A549 (cell line): ENCODE measurements around the gene FAM24B.

Experiments used
- BHLHE40 ChIP-seq: IDR thresholded peaks from 2 replicates; pipeline ENCODE4 v1.6.1; 2012; ENCODE audit warnings: low read depth, low read length, inconsistent platforms
- CHD4 ChIP-seq: fragments of 200-600 bp; sonication (generic); IDR thresholded peaks from 2 replicates; pipeline ENCODE4 v1.6.1; 2016; ENCODE audit warnings: antibody characterized with exemption, mild to moderate bottlenecking, borderline replicate concordance
- HDAC2 ChIP-seq: fragments of 200-600 bp; sonication (generic); IDR thresholded peaks from 2 replicates; pipeline ENCODE4 v1.6.1; 2016
- MAFK ChIP-seq: fragments of 450-650 bp; IDR thresholded peaks from 2 replicates; pipeline ENCODE4 v1.6.1; 2014; ENCODE audit not compliant: partially characterized antibody
- MYC ChIP-seq: IDR thresholded peaks from 2 replicates; pipeline ENCODE4 v1.6.1; 2012; ENCODE audit warnings: mild to moderate bottlenecking, inconsistent platforms, low read length, improper control_type of control experiment, borderline replicate concordance
- NR3C1 ChIP-seq: fragments of >200 bp; sonication (Bioruptor Twin); formaldehyde crosslinking; IDR thresholded peaks from 3 replicates; pipeline ENCODE4 v1.6.1; 2017
- RCOR1 ChIP-seq: fragments of 150-350 bp; IDR thresholded peaks from 2 replicates; pipeline ENCODE4 v1.6.1; 2014; ENCODE audit warnings: antibody characterized with exemption, low read length, low read depth
- REST ChIP-seq: fragments of 200-600 bp; sonication (generic); IDR thresholded peaks from 2 replicates; pipeline ENCODE4 v1.6.1; 2016; ENCODE audit warnings: antibody characterized with exemption, mild to moderate bottlenecking, moderate library complexity
- RNF2 ChIP-seq: fragments of 200-600 bp; sonication (generic); IDR thresholded peaks from 2 replicates; pipeline ENCODE4 v1.6.1; 2016; ENCODE audit warnings: low read depth, mild to moderate bottlenecking, antibody characterized with exemption, moderate library complexity, borderline replicate concordance
- TFCP2L1 ChIP-seq: fragments of 250-450 bp; sonication (Bioruptor Pico); IDR thresholded peaks from 2 replicates; pipeline ENCODE4 v1.5.0; 2021; ENCODE audit warnings: mild to moderate bottlenecking
- ZNF302 ChIP-seq: fragments of 250-450 bp; sonication (Bioruptor Pico); IDR thresholded peaks from 2 replicates; pipeline ENCODE4 v1.9.0; 2021; ENCODE audit warnings: inconsistent platforms, mild to moderate bottlenecking, moderate library complexity
- TF ChIP-seq, protein P1 (sequence below): fragments of >200 bp; sonication (Bioruptor Twin); formaldehyde crosslinking; IDR thresholded peaks from 3 replicates; pipeline ENCODE4 v1.5.1; 2016

DNA sequence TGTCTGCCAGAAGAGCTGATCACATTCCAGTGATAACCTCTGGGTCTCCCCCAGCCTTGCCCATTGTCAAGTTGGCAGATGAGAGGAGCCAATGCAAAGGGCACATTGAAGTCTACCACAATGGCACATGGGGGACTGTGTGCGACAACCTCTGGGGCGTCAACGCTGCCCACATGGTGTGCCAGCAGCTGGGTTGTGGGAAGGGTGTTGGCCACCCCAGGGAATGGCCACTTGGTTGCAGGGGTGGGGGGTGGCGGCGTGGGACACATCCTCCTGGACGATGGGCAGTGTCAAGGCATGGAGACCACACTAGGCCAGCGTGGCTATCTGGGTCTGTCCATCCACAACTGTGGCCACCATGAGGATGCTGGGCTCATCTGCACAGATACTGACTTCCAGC, 77.1 kb downstream of the FAM24B start:
- no peak for TF ChIP-seq RCOR1
- TF ChIP-seq MYC, result no peak
- no peak for TF ChIP-seq REST
- no peak for TF ChIP-seq HDAC2
- TF ChIP-seq ZNF302 (CRISPR knock-in tag), result no peak
- TF ChIP-seq, protein P1, sequence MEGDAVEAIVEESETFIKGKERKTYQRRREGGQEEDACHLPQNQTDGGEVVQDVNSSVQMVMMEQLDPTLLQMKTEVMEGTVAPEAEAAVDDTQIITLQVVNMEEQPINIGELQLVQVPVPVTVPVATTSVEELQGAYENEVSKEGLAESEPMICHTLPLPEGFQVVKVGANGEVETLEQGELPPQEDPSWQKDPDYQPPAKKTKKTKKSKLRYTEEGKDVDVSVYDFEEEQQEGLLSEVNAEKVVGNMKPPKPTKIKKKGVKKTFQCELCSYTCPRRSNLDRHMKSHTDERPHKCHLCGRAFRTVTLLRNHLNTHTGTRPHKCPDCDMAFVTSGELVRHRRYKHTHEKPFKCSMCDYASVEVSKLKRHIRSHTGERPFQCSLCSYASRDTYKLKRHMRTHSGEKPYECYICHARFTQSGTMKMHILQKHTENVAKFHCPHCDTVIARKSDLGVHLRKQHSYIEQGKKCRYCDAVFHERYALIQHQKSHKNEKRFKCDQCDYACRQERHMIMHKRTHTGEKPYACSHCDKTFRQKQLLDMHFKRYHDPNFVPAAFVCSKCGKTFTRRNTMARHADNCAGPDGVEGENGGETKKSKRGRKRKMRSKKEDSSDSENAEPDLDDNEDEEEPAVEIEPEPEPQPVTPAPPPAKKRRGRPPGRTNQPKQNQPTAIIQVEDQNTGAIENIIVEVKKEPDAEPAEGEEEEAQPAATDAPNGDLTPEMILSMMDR, result no peak
- no peak for TF ChIP-seq BHLHE40
- TF ChIP-seq MAFK, result no peak
- no peak for TF ChIP-seq TFCP2L1 (CRISPR knock-in tag)
- TF ChIP-seq NR3C1, result no peak
- no peak for TF ChIP-seq CHD4
- TF ChIP-seq RNF2, result no peak
